Activated CD8-positive, alpha-beta T cell treated with anti-CD3 and anti-CD28 coated beads for 36 hours (primary cell): ENCODE data around the gene TOLLIP. TPM values are rescaled to one million over a fixed set of nuclear protein-coding genes. Genes with fewer than 3 reads are reported as not detected.
"Not testable (repeated sequence)": the region's sequence is repeated elsewhere in the genome, so short reads cannot be mapped to it uniquely, and the experiment has no call there.

Experiments
- ATAC-seq: fragments of 200-7000 bp; cut with Tn5 transposase; one replicate; pipeline ENCODE4 v1.10.0; 2021; ENCODE audit warnings: mild to moderate bottlenecking, moderate library complexity
- CTCF ChIA-PET: fragments of 350-600 bp; sonication (Branson Sonifier 250); formaldehyde crosslinking; loops from one replicate; lab custom pipeline; 2021; ENCODE audit warnings: antibody characterized with exemption; lab: Charles Lee
- POLR2A ChIA-PET: fragments of 350-600 bp; sonication (Branson Sonifier 250); formaldehyde crosslinking; loops from one replicate; lab custom pipeline; 2021; ENCODE audit warnings: antibody characterized with exemption; lab: Charles Lee
- DNase-seq: peaks from one replicate; pipeline ENCODE4 v3.0.0-alpha.2; 2020
- H3K27ac Mint-ChIP-seq: one replicate; pipeline ENCODE4 v1.8.0; 2021; ENCODE audit warnings: mild to moderate bottlenecking, mixed read lengths
- H3K27me3 Mint-ChIP-seq: one replicate; pipeline ENCODE4 v1.8.0; 2021; ENCODE audit warnings: mixed read lengths
- H3K36me3 Mint-ChIP-seq: one replicate; pipeline ENCODE4 v1.8.0; 2021; ENCODE audit warnings: low read depth, mixed read lengths
- H3K4me1 Mint-ChIP-seq: one replicate; pipeline ENCODE4 v1.8.0; 2021; ENCODE audit warnings: low read depth, mixed read lengths
- H3K4me3 Mint-ChIP-seq: one replicate; pipeline ENCODE4 v1.8.0; 2021; ENCODE audit warnings: mild to moderate bottlenecking, moderate library complexity, mixed read lengths
- H3K9me3 Mint-ChIP-seq: one replicate; pipeline ENCODE4 v1.8.0; 2021; ENCODE audit warnings: mixed read lengths
- intact Hi-C: fragments of 100-400 bp; cut with micrococcal nuclease; formaldehyde crosslinking; loops from one replicate; pipeline ENCODE4 v1.10.0; 2022
- total RNA-seq, 2 experiments: library from RNA; stranded (reverse); gene quantifications; one replicate each; pipeline ENCODE4 v1.2.3, GENCODE V29; 2021
- TF ChIP-seq, protein P1 (sequence below): fragments of 200-600 bp; IDR thresholded peaks from one replicate; pipeline ENCODE4 v1.8.0; 2022; ENCODE audit warnings: antibody characterized with exemption, mild to moderate bottlenecking

The TOLLIP gene
- total RNA-seq, 2 experiments from 2014 or later = 32.4 to 33.1 TPM

DNA sequence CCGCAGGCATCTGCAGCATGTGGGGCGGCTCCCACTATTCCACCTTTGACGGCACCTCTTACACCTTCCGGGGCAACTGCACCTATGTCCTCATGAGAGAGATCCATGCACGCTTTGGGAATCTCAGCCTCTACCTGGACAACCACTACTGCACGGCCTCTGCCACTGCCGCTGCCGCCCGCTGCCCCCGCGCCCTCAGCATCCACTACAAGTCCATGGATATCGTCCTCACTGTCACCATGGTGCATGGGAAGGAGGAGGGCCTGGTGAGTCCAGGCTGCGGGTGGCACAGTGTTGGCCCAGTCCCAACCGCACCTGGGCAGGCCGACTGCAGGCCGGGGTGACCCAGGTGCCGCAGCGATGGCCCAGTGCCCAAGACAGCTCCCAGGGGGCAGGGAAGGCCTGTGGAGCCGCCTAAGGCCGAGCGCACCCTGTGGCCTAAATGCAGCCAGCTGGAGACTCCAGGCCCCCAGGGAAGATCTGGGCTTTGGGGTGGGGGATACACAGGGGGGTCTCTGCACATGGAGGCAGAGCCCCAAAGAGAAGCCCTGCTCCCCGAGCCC is 55.3 kb downstream of the TOLLIP start:
- Mint-ChIP-seq H3K4me3 (no peak overlapping the region), H3K27ac (no peak overlapping the region), H3K9me3 (peaks cover 4% of the 10 kb centered on the region), H3K36me3 (no peaks in the 10 kb centered on the region), H3K27me3 (no peaks in the 10 kb centered on the region), H3K4me1 (no peaks in the 10 kb centered on the region)
- TF ChIP-seq, protein P1, sequence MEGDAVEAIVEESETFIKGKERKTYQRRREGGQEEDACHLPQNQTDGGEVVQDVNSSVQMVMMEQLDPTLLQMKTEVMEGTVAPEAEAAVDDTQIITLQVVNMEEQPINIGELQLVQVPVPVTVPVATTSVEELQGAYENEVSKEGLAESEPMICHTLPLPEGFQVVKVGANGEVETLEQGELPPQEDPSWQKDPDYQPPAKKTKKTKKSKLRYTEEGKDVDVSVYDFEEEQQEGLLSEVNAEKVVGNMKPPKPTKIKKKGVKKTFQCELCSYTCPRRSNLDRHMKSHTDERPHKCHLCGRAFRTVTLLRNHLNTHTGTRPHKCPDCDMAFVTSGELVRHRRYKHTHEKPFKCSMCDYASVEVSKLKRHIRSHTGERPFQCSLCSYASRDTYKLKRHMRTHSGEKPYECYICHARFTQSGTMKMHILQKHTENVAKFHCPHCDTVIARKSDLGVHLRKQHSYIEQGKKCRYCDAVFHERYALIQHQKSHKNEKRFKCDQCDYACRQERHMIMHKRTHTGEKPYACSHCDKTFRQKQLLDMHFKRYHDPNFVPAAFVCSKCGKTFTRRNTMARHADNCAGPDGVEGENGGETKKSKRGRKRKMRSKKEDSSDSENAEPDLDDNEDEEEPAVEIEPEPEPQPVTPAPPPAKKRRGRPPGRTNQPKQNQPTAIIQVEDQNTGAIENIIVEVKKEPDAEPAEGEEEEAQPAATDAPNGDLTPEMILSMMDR = no peak
- intact Hi-C loops = no loop called here
- ChIA-PET CTCF (no interaction called here), POLR2A (interaction anchor here (1.2 kb wide), 1 partner anchor 55 kb away, joined by 3 read pairs; the partner anchor contains the start of gene TOLLIP)
- no peak for DNase-seq
- no peak for ATAC-seq

DNA sequence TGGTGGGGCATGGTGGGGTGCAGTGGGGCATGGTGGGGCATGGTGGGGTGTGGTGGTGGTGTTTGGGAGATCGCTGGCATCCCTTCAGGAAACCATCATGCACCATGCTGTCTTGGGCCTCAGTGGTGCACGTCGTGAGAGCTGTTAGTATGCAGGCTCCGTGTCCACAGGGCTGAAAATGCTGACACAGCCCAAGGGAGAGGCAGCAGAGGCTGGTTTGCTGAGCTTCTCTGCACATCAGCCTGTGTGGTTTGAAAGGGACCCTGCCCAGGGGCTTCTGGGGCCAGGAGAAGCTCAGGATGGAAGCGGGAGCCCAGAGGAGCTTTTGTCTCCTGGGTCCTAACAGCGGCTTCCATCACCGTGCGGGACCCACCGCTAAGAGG is 56.3 kb downstream of the TOLLIP start:
- Mint-ChIP-seq H3K4me3 (no peak overlapping the region), H3K9me3 (peaks cover 4% of the 10 kb centered on the region)
- no peak for ATAC-seq

DNA sequence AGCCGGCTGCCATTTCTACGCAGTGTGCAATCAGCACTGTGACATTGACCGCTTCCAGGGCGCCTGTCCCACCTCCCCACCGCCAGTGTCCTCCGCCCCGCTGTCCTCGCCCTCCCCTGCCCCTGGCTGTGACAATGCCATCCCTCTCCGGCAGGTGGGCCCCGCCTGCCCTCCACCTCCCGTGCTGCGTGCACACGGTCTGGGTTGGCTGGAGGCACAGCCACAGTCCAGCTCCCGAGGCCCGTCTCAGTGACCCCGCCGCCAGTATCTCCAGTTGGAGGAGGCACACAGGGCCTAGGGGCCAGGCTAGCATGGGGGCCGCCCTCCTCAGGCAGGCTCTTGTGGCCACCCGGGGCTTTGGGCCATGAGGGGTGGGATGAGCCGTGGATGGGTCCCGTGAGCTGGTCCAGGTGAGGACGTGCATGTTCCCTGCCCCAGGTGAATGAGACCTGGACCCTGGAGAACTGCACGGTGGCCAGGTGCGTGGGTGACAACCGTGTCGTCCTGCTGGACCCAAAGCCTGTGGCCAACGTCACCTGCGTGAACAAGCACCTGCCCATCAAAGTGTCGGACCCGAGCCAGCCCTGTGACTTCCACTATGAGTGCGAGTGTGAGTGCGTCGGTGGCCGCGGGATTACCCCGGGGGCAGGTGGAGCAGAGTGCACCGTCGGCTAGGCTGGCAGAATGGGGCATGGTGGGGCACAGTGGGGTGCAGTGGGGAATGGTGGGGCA is 56.9 kb downstream of the TOLLIP start:
- H3K27me3 Mint-ChIP-seq = no peaks in the 10 kb centered on the region
- ATAC-seq (no peak), DNase-seq (no peak)
- POLR2A ChIA-PET = interaction anchor here (1.1 kb wide), 1 partner anchor 10 kb away, joined by 5 read pairs; no protein-coding TSS in a partner anchor
- intact Hi-C loops = no loop called here
- H3K27ac Mint-ChIP-seq = no peak overlapping the region
- CTCF ChIA-PET = no interaction called here
- no peaks in the 10 kb centered on the region for H3K4me1 Mint-ChIP-seq
- TF ChIP-seq, protein P1 = no peak
- no peak overlapping the region for H3K4me3 Mint-ChIP-seq
- peaks cover 4% of the 10 kb centered on the region for H3K9me3 Mint-ChIP-seq
- H3K36me3 Mint-ChIP-seq = no peaks in the 10 kb centered on the region

More for the DNA sequence above, 56.3 kb downstream of the TOLLIP start:
- Mint-ChIP-seq H3K36me3 (no peaks in the 10 kb centered on the region), H3K27me3 (no peaks in the 10 kb centered on the region), H3K27ac (no peak overlapping the region), H3K4me1 (no peaks in the 10 kb centered on the region)
- CTCF ChIA-PET = no interaction called here
- intact Hi-C loops = no loop called here
- no peak for DNase-seq
- TF ChIP-seq, protein P1 = no peak
- POLR2A ChIA-PET = interaction anchor here (1.1 kb wide), 1 partner anchor 9 kb away, joined by 5 read pairs; no protein-coding TSS in a partner anchor

DNA sequence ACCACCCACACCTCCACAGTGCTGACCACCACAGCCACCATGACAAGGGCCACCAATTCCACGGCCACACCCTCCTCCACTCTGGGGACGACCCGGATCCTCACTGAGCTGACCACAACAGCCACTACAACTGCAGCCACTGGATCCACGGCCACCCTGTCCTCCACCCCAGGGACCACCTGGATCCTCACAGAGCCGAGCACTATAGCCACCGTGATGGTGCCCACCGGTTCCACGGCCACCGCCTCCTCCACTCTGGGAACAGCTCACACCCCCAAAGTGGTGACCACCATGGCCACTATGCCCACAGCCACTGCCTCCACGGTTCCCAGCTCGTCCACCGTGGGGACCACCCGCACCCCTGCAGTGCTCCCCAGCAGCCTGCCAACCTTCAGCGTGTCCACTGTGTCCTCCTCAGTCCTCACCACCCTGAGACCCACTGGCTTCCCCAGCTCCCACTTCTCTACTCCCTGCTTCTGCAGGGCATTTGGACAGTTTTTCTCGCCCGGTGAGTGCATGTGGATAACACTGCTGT is 58.1 kb downstream of the TOLLIP start:
- Mint-ChIP-seq H3K4me3 (no peak overlapping the region), H3K4me1 (no peaks in the 10 kb centered on the region), H3K27me3 (no peaks in the 10 kb centered on the region), H3K27ac (no peak overlapping the region), H3K9me3 (peaks cover 4% of the 10 kb centered on the region), H3K36me3 (no peaks in the 10 kb centered on the region)
- DNase-seq = no peak
- ChIA-PET POLR2A (interaction anchor here (0.6 to 0.7 kb wide), 2 partner anchors 11 to 486 kb away, joined by 3 read pairs; no protein-coding TSS in a partner anchor), CTCF (no interaction called here)
- TF ChIP-seq, protein P1 = no peak
- intact Hi-C loops = no loop called here
- no peak for ATAC-seq

DNA sequence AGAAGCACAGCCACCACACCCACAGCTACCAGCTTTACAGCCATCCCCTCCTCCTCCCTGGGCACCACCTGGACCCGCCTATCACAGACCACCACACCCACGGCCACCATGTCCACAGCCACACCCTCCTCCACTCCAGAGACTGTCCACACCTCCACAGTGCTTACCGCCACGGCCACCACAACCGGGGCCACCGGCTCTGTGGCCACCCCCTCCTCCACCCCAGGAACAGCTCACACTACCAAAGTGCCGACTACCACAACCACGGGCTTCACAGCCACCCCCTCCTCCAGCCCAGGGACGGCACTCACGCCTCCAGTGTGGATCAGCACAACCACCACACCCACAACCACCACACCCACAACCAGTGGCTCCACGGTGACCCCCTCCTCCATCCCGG is 59.0 kb downstream of the TOLLIP start:
- H3K9me3 Mint-ChIP-seq, H3K4me3 Mint-ChIP-seq, H3K36me3 Mint-ChIP-seq, H3K27me3 Mint-ChIP-seq, H3K27ac Mint-ChIP-seq, ATAC-seq, DNase-seq, intact Hi-C loops, POLR2A ChIA-PET, H3K4me1 Mint-ChIP-seq, CTCF ChIA-PET: not testable (repeated sequence)

DNA sequence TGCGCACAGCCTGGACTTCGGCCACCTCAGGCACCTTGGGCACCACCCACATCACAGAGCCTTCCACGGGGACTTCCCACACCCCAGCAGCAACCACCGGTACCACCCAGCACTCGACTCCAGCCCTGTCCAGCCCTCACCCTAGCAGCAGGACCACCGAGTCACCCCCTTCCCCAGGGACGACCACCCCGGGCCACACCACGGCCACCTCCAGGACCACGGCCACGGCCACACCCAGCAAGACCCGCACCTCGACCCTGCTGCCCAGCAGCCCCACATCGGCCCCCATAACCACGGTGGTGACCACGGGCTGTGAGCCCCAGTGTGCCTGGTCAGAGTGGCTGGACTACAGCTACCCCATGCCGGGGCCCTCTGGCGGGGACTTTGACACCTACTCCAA is 60.5 kb downstream of the TOLLIP start:
- DNase-seq, H3K4me3 Mint-ChIP-seq, intact Hi-C loops, H3K27ac Mint-ChIP-seq, H3K9me3 Mint-ChIP-seq, ATAC-seq, H3K4me1 Mint-ChIP-seq, POLR2A ChIA-PET, H3K27me3 Mint-ChIP-seq, CTCF ChIA-PET, H3K36me3 Mint-ChIP-seq: not testable (repeated sequence)

DNA sequence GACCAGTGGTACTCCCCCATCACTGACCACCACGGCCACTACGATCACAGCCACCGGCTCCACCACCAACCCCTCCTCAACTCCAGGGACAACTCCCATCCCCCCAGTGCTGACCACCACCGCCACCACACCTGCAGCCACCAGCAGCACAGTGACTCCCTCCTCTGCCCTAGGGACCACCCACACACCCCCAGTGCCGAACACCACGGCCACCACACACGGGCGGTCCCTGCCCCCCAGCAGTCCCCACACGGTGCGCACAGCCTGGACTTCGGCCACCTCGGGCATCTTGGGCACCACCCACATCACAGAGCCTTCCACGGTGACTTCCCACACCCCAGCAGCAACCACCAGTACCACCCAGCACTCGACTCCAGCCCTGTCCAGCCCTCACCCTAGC is 62.4 kb downstream of the TOLLIP start:
- H3K36me3 Mint-ChIP-seq, H3K4me3 Mint-ChIP-seq, CTCF ChIA-PET, H3K27me3 Mint-ChIP-seq, H3K27ac Mint-ChIP-seq, ATAC-seq, intact Hi-C loops, H3K4me1 Mint-ChIP-seq, DNase-seq, POLR2A ChIA-PET, H3K9me3 Mint-ChIP-seq: not testable (repeated sequence)

DNA sequence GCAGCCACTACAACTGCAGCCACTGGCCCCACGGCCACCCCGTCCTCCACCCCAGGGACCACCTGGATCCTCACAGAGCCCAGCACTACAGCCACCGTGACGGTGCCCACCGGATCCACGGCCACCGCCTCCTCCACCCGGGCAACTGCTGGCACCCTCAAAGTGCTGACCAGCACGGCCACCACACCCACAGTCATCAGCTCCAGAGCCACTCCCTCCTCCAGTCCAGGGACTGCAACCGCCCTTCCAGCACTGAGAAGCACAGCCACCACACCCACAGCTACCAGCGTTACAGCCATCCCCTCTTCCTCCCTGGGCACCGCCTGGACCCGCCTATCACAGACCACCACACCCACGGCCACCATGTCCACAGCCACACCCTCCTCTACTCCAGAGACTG is 63.1 kb downstream of the TOLLIP start:
- H3K27me3 Mint-ChIP-seq, H3K4me1 Mint-ChIP-seq, H3K36me3 Mint-ChIP-seq, H3K9me3 Mint-ChIP-seq, H3K4me3 Mint-ChIP-seq, POLR2A ChIA-PET, ATAC-seq, H3K27ac Mint-ChIP-seq, DNase-seq, intact Hi-C loops, CTCF ChIA-PET: not testable (repeated sequence)
